Measurements from ENCODE around the gene SPI1. TPM values are rescaled to one million over a fixed set of nuclear protein-coding genes. Genes with fewer than 3 reads are reported as not detected.

SPI1 gene
- total RNA-seq, 1 experiment from 2014 or later, result 0.22 TPM

- TF ChIP-seq, protein P1, sequence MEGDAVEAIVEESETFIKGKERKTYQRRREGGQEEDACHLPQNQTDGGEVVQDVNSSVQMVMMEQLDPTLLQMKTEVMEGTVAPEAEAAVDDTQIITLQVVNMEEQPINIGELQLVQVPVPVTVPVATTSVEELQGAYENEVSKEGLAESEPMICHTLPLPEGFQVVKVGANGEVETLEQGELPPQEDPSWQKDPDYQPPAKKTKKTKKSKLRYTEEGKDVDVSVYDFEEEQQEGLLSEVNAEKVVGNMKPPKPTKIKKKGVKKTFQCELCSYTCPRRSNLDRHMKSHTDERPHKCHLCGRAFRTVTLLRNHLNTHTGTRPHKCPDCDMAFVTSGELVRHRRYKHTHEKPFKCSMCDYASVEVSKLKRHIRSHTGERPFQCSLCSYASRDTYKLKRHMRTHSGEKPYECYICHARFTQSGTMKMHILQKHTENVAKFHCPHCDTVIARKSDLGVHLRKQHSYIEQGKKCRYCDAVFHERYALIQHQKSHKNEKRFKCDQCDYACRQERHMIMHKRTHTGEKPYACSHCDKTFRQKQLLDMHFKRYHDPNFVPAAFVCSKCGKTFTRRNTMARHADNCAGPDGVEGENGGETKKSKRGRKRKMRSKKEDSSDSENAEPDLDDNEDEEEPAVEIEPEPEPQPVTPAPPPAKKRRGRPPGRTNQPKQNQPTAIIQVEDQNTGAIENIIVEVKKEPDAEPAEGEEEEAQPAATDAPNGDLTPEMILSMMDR (conservative IDR thresholded peaks at IDR 0.05; ENCODE audit: low read depth, low read length), result no peak
- TF ChIP-seq EZH2 (IDR thresholded peaks at IDR 0.05; ENCODE audit: low read length, unreplicated experiment) (no peak), EZH2phosphoT487 (IDR thresholded peaks at IDR 0.05; ENCODE audit: borderline replicate concordance, low read length) (no peak)
- Histone ChIP-seq H3K79me2 (ENCODE audit: low read length) (no peaks in the 10 kb centered on the region), H3K36me3 (ENCODE audit: low read depth, low read length) (no peaks in the 10 kb centered on the region), H3K9ac (ENCODE audit: low read length) (no peak overlapping the region), H4K20me1 (ENCODE audit: low read length) (no peaks in the 10 kb centered on the region), H3K9me2 (replicated peaks; ENCODE audit: low read length) (no peaks in the 10 kb centered on the region), H3F3A (ENCODE audit: low read length, unreplicated experiment) (no peaks in the 10 kb centered on the region), H3K27me3 (ENCODE audit: low read length) (no peaks in the 10 kb centered on the region), H3K27ac (ENCODE audit: low read length) (no peak overlapping the region), H3K4me3 (ENCODE audit: low read length) (no peak overlapping the region), H3K4me1 (ENCODE audit: insufficient read depth, low read length) (no peaks in the 10 kb centered on the region), H2AFZ (ENCODE audit: low read length) (no peak overlapping the region), H3K9me3 (ENCODE audit: low read length) (no peaks in the 10 kb centered on the region), H3K4me2 (ENCODE audit: low read length) (no peak overlapping the region)
- BruUV-seq (replicated peaks), result no TSS peak
- intact Hi-C loops (cut with micrococcal nuclease), result no loop called here
- ChIA-PET POLR2A (ENCODE audit: unreplicated experiment) (no interaction called here), CTCF (no interaction called here)
- ATAC-seq (no peak), DNase-seq (no peak)
Measured at GRCh38 chr11:47331454-47332302, 46.7 kb downstream of the SPI1 start.

GRCh38 chr11:47329987-47330931 is 48.1 kb downstream of the SPI1 start:
- TF ChIP-seq, protein P1 (conservative IDR thresholded peaks at IDR 0.05; ENCODE audit: low read depth, low read length), result no peak
- TF ChIP-seq EZH2phosphoT487 (IDR thresholded peaks at IDR 0.05; ENCODE audit: borderline replicate concordance, low read length) (no peak), EZH2 (IDR thresholded peaks at IDR 0.05; ENCODE audit: low read length, unreplicated experiment) (no peak)
- no peaks in the 10 kb centered on the region for H3K36me3 ChIP-seq (ENCODE audit: low read depth, low read length)
- BruUV-seq (replicated peaks), result no TSS peak
- intact Hi-C loops (cut with micrococcal nuclease), result no loop called here
- H4K20me1 ChIP-seq (ENCODE audit: low read length), result no peaks in the 10 kb centered on the region
- ChIA-PET POLR2A (ENCODE audit: unreplicated experiment) (no interaction called here), CTCF (no interaction called here)
- no peaks in the 10 kb centered on the region for H3K79me2 ChIP-seq (ENCODE audit: low read length)
- no peak overlapping the region for H3K9ac ChIP-seq (ENCODE audit: low read length)
- H2AFZ ChIP-seq (ENCODE audit: low read length), result no peak overlapping the region
- H3F3A ChIP-seq (ENCODE audit: low read length, unreplicated experiment), result no peaks in the 10 kb centered on the region
- H3K27ac ChIP-seq (ENCODE audit: low read length), result no peak overlapping the region
- no peaks in the 10 kb centered on the region for H3K9me2 ChIP-seq (replicated peaks; ENCODE audit: low read length)
- H3K4me1 ChIP-seq (ENCODE audit: insufficient read depth, low read length), result no peaks in the 10 kb centered on the region
- no peak overlapping the region for H3K4me2 ChIP-seq (ENCODE audit: low read length)
- ATAC-seq (peak; percentile 53), DNase-seq (no peak)
- no peak overlapping the region for H3K4me3 ChIP-seq (ENCODE audit: low read length)
- no peaks in the 10 kb centered on the region for H3K27me3 ChIP-seq (ENCODE audit: low read length)
- H3K9me3 ChIP-seq (ENCODE audit: low read length), result no peaks in the 10 kb centered on the region

Measured in PC-3 (cell line).